Epithelial cell of prostate (primary cell): ENCODE measurements around the gene AFTPH.

Source experiments
- DNase-seq: peaks from one replicate; pipeline ENCODE4 v3.0.0-alpha.2; 2011; ENCODE audit warnings: low read depth, low spot score
- H3K27ac ChIP-seq: fragments of 450-650 bp; 2 replicates; pipeline ENCODE4 v1.5.1; 2017; ENCODE audit warnings: mild to moderate bottlenecking

The AFTPH gene

DNA sequence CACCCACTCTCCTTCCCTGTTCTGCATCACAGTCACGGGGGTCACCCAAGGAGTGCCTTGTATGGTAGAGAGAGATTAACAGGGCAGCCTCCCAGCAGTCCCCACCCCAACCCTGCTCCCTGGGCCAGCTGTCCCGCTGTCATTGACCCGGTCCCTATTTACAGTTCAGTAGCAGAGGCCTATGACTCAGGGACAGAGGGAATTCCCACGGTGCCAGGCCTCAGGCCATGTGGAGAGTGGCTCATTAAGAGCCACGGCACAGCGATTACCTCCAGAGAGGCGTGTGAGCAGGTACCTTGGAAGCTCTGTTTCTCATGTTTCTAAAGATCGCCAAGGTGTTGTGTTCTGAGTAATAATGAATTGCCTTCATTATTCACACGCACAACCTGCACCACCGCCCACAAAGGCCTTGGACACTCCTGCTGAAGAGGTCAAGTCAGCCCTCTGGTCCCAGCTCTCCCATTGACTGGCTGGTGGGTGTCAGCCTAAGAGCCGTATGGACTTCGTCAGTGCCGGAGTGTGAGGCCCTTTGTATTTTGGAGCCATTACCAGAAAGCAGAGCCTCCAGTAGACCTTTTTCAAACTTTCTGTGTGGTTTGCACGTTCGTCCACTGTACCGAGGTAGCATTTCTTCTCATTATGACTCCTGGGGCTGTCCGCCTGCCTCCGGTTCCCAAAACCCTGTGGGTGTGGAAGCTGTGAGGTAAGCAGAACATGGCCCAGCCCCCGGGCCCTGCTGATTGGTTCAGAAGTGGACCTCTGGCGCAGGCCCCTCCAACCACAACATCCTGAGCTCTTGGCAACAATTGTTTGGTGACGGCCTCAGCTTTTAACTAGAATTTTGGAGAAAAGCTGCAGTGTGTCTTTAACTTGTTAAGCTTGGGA lies 82.6 kb downstream of the AFTPH start:
- peak overlapping the region; percentile 89 for H3K27ac ChIP-seq
- DNase-seq = peak; percentile 94

DNA sequence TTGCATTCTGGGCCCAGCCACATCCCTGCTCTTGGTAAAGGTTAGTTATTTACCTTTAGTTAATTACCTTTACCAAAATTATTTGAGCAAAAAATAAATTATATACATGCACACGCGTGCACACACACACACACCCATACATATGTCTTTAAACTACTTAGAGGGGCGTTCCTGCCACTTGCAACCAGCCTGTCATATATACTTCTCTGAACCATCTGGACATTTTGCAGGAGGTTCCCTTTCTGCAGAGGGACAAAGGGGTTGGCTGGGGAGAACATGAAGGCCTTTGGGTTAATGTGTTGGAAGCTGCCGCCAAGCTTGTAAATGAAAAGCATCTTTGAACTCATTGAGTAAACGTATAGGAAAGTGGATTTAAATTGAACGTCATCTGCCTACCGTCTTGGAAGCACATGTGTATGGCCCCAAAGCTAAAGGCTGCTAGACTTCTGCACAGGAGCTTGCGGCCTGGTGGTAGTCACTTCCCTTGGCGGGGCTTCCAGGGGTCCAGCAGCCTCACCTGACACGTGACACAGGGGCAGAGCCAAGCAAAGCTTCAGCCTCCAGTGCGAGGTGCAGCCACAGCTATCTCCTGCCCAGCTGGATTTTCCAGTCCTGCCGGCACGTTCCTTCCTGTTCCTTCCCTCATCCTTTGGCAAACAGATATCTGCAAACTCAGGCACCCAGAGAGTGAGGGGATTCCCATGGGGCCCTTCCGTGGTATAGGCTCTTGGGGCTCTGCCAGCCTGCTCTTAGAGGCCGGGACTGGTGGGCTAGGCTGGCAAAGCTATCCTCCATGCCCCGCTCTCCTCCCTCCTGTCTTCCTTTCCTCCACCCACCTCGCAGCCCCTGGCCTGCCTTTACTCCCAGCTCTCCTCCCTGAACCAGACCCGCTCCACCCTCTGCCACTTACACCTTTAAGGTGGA lies 83.5 kb downstream of the AFTPH start:
- H3K27ac ChIP-seq = peak overlapping the region; percentile 89
- DNase-seq = no peak

DNA sequence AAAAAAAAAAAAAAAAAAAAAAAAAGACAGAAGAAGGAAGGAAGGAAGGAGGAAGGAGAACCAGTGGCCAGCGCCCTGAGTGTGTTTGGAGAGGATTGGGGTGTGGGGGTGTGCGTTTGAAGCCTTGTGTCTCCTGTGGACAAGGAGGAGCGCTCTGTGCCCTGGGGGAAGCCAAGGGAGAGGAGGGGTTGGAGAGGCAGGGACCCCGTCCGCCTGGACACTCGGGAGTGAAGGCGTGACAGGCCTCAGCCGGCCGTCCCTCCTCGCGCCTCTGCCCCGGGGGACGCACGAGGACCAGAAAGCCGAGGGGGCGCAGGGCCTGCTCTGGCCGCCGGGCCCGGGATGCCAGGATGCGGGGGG lies 84.7 kb downstream of the AFTPH start:
- H3K27ac ChIP-seq = no peak overlapping the region
- DNase-seq = no peak

- DNase-seq = no peak
- no peak overlapping the region for H3K27ac ChIP-seq
Observed at GRCh38 chr2:64609227-64609941, 85.3 kb downstream of the AFTPH start.

DNA sequence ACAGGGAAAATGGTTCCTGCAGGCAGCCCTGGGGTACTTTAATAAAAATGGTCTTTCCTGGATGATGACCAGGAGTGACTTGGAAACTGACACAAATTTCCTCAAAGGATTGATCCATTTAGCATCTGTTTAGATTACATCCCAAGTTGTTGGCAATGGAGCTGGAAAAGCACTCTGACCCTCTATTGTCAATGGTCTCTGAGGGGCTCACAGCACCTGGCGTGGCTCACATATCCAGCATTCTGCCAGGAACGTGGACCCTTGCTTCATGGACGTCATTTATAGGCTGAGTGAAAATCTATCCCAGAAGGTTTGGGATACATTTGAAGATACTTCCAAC lies 85.8 kb downstream of the AFTPH start:
- no peak for DNase-seq

DNA sequence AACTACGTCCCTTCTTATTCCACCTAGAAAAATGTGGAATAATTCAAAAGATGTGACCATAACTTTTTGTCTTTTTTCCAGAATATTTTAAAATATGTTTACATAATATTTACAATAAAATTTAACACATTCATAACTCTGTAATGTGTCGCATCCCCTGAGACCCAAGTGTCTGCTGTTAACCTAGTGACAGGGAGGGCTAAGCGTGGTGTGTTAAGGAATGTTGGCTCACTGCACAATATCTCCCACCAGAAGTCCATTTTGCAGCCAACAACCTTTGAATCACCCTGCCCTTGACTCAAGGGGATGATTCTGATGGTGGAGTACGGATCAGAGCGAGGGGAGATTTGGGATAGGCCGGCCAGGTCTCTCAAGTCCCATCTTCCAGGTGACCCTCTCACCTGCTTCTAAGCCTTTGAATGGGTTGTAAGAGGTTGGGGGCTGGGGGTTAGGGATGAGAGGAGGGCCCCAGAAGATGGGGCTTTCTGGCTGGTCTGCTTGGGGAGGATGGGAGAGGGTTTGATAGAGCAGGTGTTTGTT lies 86.3 kb downstream of the AFTPH start:
- no peak for DNase-seq
- no peak overlapping the region for H3K27ac ChIP-seq

More for the DNA sequence above, 85.8 kb downstream of the AFTPH start:
- no peak overlapping the region for H3K27ac ChIP-seq

DNA sequence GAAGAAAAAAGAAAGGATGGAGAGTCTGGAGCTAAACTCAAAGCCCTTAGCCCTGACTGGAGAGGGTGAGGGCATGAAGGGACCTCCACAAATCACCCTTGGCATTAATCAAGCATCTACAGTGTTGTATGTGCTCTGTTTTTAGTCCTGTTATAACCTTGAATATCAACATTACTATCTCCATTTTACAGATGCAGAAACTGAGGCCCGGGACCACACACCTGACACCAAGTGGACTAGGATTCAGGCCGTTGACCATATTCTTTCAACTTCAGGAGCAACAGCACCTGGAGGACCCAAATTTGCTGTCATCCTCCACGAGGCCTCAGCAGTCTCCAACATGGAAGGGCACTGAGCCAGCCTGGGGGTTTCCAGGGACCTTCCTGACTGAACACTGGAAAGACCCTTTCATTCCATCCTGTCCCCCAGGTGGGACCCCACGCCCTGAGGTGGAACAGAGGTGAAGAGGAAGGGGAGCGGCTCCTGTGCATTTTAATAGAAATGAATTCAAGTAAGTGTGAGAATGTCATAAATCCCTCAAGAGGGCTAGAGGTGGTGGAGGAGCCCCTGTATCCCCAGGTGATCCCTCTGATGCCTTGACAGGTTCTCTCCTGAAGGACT lies 88.6 kb downstream of the AFTPH start:
- no peak overlapping the region for H3K27ac ChIP-seq
- DNase-seq = no peak

DNA sequence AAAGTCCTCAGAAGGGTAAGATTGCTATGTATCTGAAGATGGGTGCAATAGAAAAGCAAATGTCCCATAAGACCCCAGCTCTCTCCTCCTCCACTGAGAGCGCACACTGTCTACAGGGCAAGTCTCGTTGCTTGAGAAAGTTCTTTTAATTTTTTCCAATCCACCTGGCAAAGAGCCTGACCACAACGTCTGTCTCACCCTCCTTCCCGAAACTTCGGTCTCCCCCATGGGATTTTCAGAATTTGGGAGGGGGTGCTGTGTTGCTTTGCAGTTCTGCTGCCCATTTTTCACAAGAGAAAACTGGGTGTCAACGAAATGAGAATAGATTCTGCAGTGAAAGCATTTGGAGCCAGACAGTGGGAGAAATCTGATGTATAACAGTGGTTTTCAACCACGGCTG lies 89.1 kb downstream of the AFTPH start:
- no peak for DNase-seq
- no peak overlapping the region for H3K27ac ChIP-seq

- no peak for DNase-seq
- H3K27ac ChIP-seq = no peak overlapping the region
Observed at GRCh38 chr2:64615192-64615763, 91.2 kb downstream of the AFTPH start.

DNA sequence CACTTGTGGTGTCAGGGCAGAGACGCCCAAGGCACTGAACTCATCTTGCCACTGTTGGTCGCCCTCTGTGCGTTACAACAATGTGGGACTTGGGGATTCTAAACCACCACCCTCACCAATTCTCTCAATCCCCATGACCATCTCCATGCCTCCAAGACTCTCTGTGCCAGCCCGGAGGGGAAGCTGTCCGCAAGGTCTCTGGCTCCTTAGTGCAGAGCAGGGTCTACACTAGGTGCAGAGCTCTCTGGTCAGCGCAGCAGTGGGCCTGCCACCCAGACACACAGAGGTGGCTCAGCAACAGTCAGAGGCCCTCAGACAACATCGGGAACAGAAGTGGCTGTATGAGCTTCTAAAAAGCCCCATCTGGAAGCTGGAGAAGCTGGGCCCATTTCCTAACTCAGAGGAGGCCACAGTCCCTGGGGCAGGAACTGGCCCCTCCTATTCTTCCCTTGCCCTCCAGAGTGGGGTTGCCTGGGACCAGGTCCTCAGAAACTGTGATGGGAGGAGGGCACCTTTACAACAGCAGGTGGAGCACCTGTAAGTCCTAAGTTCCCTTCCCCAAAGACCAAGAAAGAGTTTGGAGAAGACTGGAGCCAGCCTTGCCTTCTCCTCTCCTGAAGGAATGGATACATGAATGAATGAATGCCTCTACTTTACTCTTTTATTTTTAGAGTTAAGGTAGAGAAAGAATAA lies 91.9 kb downstream of the AFTPH start:
- H3K27ac ChIP-seq = no peak overlapping the region
- no peak for DNase-seq

- no peak for DNase-seq
- H3K27ac ChIP-seq = no peak overlapping the region
Observed at GRCh38 chr2:64617631-64618151, 93.6 kb downstream of the AFTPH start.

- H3K27ac ChIP-seq = no peak overlapping the region
- no peak for DNase-seq
Observed at GRCh38 chr2:64620661-64621060, 96.5 kb downstream of the AFTPH start.

DNA sequence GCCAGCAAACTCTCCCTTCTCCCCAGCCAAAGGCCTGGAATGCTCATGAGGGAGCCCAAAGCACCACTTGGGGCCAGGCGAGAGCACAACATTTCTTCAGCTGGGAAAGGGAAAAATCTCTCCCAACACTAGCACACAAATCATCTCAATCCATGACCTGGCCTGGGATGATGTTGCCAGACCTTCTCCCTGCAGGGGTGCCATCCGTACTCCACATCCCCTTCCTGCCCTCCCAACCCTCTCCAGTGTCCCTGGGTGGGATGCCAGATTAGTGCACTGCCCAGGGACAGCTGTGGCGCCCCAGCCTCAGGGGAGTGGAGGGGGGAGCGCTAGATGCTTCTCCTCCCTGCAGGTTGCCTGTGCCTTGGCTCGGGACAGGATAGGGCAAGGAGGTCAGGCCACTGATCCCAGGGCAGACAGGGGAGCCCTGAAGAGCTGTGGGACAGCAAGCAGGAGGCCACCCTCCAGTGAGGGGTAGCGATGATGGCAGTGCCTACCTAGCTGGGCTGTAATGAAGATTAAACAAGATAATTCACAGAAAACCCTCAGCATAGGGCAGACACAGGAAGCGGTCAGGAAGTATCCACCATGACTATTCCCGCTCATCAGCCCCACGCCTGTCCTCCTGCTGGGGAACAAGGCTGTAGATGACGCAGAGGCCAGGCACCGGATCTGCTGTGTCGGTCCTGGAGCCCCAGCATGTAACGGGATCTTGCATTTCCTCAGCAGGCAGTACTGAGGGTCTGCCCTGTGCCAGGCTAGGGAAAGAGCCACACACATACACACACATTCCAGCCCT lies 98.5 kb downstream of the AFTPH start:
- no peak overlapping the region for H3K27ac ChIP-seq
- no peak for DNase-seq

GRCh38 chr2:64623242-64623850 lies 99.2 kb downstream of the AFTPH start:
- DNase-seq = no peak
- H3K27ac ChIP-seq = no peak overlapping the region

DNA sequence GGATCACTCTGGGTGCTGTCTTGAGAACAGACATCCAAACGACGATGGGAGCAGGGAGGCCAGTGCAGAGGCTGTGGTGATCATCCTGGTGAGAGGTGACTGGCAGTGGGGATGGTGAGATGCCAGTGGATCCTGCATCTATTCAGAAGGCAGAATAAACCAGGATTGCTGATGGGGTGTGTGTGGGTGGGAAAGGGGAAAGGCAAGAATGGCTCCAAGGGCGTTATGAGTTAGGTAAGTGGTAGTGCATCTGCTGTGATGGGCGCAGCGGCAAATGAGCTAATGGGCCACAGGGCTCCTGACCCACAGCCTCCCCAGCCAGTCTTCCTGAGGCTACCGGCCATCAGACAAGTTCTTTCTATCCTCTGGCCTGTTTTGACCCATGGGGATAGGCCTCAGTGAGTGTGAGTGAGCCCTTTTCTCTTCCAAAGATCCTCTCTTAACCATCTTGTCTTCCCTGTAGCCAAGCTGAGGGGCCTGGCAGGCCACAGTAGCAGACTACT lies 100.0 kb downstream of the AFTPH start:
- DNase-seq = no peak
- H3K27ac ChIP-seq = no peak overlapping the region

- no peak for DNase-seq
- H3K27ac ChIP-seq = no peak overlapping the region
Observed at GRCh38 chr2:64624862-64625261, 100.7 kb downstream of the AFTPH start.

DNA sequence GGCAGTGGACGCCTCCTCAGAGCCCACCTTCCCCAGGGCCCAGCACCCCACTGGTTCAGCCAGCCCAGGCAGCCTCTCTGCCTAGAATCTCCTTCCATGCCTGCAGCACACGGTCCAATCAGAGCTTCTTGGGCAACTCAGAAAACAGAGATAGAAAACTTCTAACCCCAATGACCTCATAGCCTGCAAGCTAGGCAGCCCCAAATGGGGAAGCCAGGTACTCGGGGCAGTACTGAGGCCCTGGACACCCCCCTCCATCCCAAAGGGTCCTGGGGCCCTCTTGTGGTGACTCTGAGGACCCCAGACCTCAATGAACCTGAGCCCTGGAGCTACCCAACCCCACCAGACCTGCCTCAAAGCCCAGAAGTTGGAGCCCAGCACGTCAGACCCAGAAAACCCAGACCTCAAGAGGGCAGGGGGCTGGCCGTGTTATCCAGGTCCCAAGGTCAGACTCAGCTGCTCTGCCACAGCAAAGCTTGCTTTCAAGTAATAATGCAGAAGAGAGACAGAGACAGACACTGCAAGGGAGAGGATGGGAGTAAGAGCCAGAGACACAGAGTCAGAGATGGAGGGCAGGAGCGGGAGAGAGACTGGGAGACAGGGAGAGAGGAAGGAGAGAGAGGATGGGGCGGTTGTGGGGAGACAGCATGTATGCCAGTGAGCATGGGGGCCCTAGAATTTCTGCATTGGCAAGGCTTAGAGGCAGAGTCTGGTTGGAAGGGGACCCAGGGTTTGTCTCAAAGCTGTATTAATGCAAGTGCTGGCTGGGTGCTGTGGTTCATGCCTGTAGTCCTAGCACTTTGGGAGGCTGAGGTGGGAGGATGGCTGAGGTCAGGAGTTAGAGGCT lies 101.4 kb downstream of the AFTPH start:
- no peak for DNase-seq
- H3K27ac ChIP-seq = no peak overlapping the region
